ENCODE results near the gene LDLRAD2. TPM values are rescaled to one million over a fixed set of nuclear protein-coding genes. Genes with fewer than 3 reads are reported as not detected.
"Not testable (repeated sequence)": the region's sequence is repeated elsewhere in the genome, so short reads cannot be mapped to it uniquely, and the experiment has no call there.

Gene LDLRAD2, protein sequence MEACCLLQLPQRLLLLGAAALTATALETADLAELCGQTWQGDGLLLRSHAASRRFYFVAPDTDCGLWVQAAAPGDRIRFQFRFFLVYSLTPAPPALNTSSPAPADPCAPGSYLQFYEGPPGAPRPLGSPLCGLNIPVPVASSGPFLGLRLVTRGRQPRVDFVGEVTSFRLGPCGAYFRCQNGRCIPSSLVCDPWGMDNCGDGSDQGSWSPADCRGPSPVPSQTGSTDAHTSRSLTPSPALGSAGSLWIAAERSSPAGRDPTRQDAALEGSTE
- not detected in 2 replicates for total RNA-seq (2014; rRNA removed; shearing (Covaris generic); ENCODE audit: low replicate concordance)

DNA sequence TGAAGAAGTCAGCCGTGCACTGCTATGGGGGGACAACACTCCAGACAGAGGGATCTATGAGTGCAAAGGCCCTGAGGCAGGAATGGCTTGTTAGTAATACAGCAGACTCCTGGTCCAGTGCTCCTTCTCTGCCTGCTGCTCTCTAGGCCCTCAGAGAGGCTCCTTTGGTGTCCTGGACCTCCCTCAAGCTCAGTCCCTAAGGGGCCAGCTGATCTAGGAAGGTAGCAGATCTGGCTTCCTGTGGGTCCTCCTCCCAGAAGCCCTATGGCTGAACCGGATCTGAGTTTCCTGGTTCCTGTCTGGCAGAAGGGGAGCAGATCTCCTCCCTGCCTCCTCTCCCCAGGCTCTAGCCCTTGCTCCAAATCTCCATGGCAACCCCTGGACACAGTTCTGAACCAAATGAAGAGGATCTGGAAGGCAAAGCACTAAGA, at the start of gene LDLRAD2:
TSS of gene LDLRAD2 (plus strand) at position 391 of the 431 bp plus-strand sequence. CDS start 187 bp downstream, outside the sequence.
- Histone ChIP-seq H3K36me3 (no peaks in the 10 kb centered on the region), H3K9me3 (no peaks in the 10 kb centered on the region), H3K4me3 (no peak within 1 kb of the TSS), H3K27me3 (no peaks in the 10 kb centered on the region)
- DNase-seq = no peak

DNA sequence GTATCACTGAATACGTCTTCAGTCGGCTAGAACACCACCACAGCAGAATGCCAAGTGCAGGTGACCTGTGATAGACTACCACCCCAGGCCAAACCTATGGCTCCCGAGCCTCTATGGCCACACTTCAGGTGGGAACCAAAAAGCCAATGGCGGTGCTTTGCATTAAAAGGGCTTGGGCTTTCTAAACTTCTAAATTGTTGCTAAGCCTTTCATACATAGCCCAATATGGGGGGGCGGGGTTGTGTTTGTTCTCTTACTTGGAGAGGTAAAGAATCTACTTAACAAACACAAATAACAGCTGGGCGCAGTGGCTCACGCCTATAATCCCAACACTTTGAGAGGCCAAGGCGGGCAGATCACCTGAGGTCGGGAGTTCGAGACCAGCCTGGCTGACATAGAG, 48.8 kb upstream of the LDLRAD2 start:
- Histone ChIP-seq H3K27me3 (no peaks in the 10 kb centered on the region), H3K9me3 (no peaks in the 10 kb centered on the region), H3K4me3 (no peak overlapping the region), H3K36me3 (peaks cover 5% of the 10 kb centered on the region)
- no peak for DNase-seq

DNA sequence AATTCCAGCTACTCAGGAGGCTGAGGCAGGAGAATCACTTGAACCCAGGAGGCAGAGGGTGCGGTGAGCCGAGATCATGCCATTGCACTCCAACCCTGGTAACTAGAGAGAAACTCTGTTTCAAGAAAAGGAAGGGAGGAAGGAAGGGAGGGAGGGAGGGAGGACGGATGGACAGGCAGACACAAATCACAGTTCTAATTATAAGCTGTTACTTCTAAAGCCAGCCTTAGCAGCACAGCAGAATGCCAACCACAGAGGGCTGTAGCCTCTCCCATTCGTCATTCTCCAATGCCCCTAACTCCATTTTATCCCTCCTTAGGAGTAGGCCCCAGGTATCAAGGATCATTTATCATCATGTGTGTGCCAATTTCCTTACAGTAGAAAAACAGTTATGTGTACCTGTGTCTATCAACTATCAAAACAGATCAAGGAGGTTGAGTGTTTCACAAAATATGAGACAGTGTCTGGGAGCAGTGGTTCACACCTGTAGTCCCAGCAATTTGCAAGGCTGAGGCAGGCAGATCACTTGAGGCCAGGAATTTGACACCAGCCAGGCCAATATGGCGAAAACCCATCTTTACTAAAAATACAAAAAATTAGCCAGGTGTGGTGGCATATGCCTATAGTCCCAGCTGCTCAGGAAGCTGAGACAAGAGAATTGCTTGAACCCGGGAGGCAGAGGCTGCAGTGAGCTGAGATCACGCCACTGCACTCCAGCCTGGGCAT, 48.2 kb upstream of the LDLRAD2 start:
- DNase-seq = no peak
- Histone ChIP-seq H3K9me3 (no peaks in the 10 kb centered on the region), H3K27me3 (no peaks in the 10 kb centered on the region), H3K4me3 (no peak overlapping the region), H3K36me3 (peaks cover 5% of the 10 kb centered on the region)

- Histone ChIP-seq H3K9me3 (no peaks in the 10 kb centered on the region), H3K4me3 (no peak overlapping the region), H3K36me3 (peaks cover 7% of the 10 kb centered on the region), H3K27me3 (no peaks in the 10 kb centered on the region)
- DNase-seq = peak; percentile 95
Observed at GRCh38 chr1:21764615-21765423, 47.2 kb upstream of the LDLRAD2 start.

- peaks cover 7% of the 10 kb centered on the region for H3K36me3 ChIP-seq
- no peak overlapping the region for H3K4me3 ChIP-seq
- H3K9me3 ChIP-seq = no peaks in the 10 kb centered on the region
- no peaks in the 10 kb centered on the region for H3K27me3 ChIP-seq
- no peak for DNase-seq
Observed at GRCh38 chr1:21766210-21766609, 45.9 kb upstream of the LDLRAD2 start.

DNA sequence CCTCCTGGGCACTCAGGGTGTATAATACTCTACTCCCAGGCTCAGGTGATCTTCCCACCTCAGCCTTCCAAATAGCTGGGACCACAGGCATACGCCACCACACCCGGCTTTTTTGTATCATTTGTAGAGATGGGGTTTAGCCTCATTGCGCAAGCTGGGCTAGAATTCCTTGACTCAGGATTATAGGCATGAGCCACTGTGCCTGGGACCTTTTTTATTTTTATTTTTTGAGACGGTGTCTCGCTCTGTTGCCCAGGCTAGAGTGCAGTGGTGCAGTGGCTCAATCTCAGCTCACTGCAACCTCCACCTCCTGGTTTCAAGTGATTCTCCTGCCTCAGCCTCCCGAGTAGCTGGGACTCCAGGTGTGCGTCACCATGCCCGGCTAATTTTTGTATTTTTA, 45.0 kb upstream of the LDLRAD2 start:
- not testable (repeated sequence) for DNase-seq, H3K36me3 ChIP-seq, H3K9me3 ChIP-seq, H3K4me3 ChIP-seq, H3K27me3 ChIP-seq

- Histone ChIP-seq H3K4me3 (no peak overlapping the region), H3K36me3 (peaks cover 4% of the 10 kb centered on the region)
- DNase-seq = no peak
Observed at GRCh38 chr1:21770201-21770600, 41.9 kb upstream of the LDLRAD2 start.

GRCh38 chr1:21770602-21771001, 41.5 kb upstream of the LDLRAD2 start:
- H3K36me3 ChIP-seq, H3K27me3 ChIP-seq, H3K9me3 ChIP-seq, DNase-seq, H3K4me3 ChIP-seq: not testable (repeated sequence)

More at GRCh38 chr1:21770201-21770600, 41.9 kb upstream of the LDLRAD2 start:
- Histone ChIP-seq H3K9me3 (no peaks in the 10 kb centered on the region), H3K27me3 (no peaks in the 10 kb centered on the region)

GRCh38 chr1:21771672-21772071, 40.4 kb upstream of the LDLRAD2 start:
- not testable (repeated sequence) for H3K4me3 ChIP-seq, DNase-seq, H3K27me3 ChIP-seq, H3K9me3 ChIP-seq, H3K36me3 ChIP-seq

GRCh38 chr1:21773585-21773984, 38.5 kb upstream of the LDLRAD2 start:
- Histone ChIP-seq H3K9me3 (no peaks in the 10 kb centered on the region), H3K27me3 (no peaks in the 10 kb centered on the region)

DNA sequence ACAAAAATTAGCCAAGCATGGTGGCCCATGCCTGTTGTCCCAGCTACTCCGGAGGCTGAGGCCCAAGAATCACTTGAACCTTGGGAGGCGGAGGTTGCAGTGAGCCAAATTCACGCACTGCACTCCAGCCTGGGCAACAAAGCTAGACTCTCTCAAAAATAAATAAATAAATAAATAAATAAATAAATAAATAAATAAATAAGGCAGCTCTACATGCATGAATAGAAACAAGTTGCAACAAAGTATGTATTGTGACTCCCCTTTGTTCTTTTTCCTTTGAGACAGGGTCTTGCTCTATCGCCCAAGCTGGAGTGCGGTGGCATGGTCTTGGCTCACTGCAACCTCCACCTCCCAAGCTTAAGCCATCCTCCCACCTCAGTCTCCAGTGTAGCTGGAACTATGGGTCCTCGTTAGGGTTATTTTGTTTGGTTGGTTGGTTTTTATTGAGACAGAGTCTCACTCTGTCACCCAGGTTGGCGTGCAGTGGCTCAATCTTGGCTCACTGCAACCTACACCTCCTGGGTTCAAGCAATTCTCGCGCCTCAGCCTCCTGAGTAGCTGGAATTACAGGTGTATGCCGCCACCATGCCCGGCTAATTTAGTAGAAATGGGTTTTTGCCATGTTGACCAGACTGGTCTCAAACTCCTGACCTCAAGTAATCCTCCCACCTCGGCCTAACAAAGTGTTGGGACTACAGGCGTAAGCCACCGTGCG, 37.1 kb upstream of the LDLRAD2 start:
- no peaks in the 10 kb centered on the region; the same call in 1 of the 2 replicates for H3K36me3 ChIP-seq
- H3K9me3 ChIP-seq = no peaks in the 10 kb centered on the region
- H3K27me3 ChIP-seq = no peaks in the 10 kb centered on the region
- no peak overlapping the region for H3K4me3 ChIP-seq
- DNase-seq = no peak

More at GRCh38 chr1:21773585-21773984, 38.5 kb upstream of the LDLRAD2 start:
- H3K4me3 ChIP-seq = no peak overlapping the region
- no peak for DNase-seq
- peaks cover 4% of the 10 kb centered on the region for H3K36me3 ChIP-seq

DNA sequence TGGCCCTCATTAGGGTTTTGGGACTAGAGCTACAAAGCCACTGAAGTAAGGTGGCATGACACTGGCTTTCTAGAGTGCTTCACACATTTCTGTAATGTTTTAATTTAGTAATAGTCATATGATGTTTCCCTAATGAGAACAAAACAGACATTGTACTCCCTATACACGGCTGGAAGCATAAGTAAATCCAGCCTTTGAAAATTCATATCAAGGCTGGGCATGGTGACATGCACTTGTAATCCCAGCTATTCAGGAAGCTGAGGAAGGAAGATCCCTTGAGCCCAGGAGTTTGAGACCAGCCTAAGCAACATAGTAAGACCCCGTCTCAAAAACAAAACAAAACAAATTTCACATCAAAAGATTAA, 36.5 kb upstream of the LDLRAD2 start:
- no peak overlapping the region for H3K4me3 ChIP-seq
- no peaks in the 10 kb centered on the region; the same call in 1 of the 2 replicates for H3K36me3 ChIP-seq
- H3K9me3 ChIP-seq = no peaks in the 10 kb centered on the region
- DNase-seq = no peak
- no peaks in the 10 kb centered on the region for H3K27me3 ChIP-seq

GRCh38 chr1:21775985-21776562, 36.0 kb upstream of the LDLRAD2 start:
- H3K36me3 ChIP-seq = no peaks in the 10 kb centered on the region; the same call in 1 of the 2 replicates
- H3K4me3 ChIP-seq = no peak overlapping the region
- no peaks in the 10 kb centered on the region for H3K9me3 ChIP-seq
- H3K27me3 ChIP-seq = no peaks in the 10 kb centered on the region
- peak; percentile 41 for DNase-seq

DNA sequence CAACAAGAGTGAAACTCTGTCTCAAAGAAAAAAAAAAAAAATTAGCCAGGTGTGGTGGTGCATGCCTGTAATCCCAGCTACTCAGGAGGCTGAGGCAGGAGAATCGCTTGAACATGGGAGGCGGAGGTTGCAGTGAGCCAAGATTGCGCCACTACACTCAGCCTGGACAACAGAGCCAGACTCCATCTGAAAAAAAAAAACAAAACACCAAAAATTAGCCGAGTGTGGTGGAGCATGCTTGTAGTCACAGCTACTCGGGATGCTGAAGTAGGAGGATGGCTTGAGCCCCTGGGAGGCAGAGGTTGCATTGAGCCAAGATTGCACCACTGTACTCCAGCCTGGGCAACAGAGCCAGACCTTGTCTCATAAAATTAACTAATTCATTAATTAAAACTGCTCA, 35.1 kb upstream of the LDLRAD2 start:
- DNase-seq, H3K36me3 ChIP-seq, H3K4me3 ChIP-seq, H3K27me3 ChIP-seq, H3K9me3 ChIP-seq: not testable (repeated sequence)

GRCh38 chr1:21778405-21778727, 33.7 kb upstream of the LDLRAD2 start:
- H3K9me3 ChIP-seq = no peaks in the 10 kb centered on the region
- no peak overlapping the region for H3K4me3 ChIP-seq
- no peak for DNase-seq
- H3K36me3 ChIP-seq = no peaks in the 10 kb centered on the region; the same call in 1 of the 2 replicates
- no peaks in the 10 kb centered on the region for H3K27me3 ChIP-seq

All from MG63 (cell line).